GM12878 (cell line): ENCODE results near the gene FAM170B.

ENCODE experiments used
- EP300 ChIP-seq, 2 experiments: fragments of 150-350 bp in 1 of 2; IDR thresholded peaks; 2 replicates each; pipeline ENCODE4 v1.6.1; 2011 to 2012; ENCODE audit warnings: low read depth in 2 of 2, low read length in 2 of 2, borderline replicate concordance in 1 of 2, improper control_type of control experiment in 1 of 2, inconsistent platforms in 1 of 2; ENCODE audit not compliant: control insufficient read depth in 1 of 2
- FOS ChIP-seq: IDR thresholded peaks from 3 replicates; pipeline ENCODE4 v1.6.1; 2011; ENCODE audit warnings: borderline replicate concordance; ENCODE audit not compliant: insufficient read length; ENCODE audit errors: extremely low read depth
- HCFC1 ChIP-seq: fragments of 150-350 bp; IDR thresholded peaks from 2 replicates; pipeline ENCODE4 v1.6.1; 2014; ENCODE audit warnings: low read length
- POLR2AphosphoS5 ChIP-seq: IDR thresholded peaks from 2 replicates; pipeline ENCODE4 v1.6.1; 2011; ENCODE audit warnings: mild to moderate bottlenecking, low read length, inconsistent platforms
- SMC3 ChIP-seq: IDR thresholded peaks from 2 replicates; pipeline ENCODE4 v1.6.1; 2011; ENCODE audit warnings: low read length, improper control_type of control experiment, borderline replicate concordance
- SREBF2 ChIP-seq: IDR thresholded peaks from 2 replicates; pipeline ENCODE4 v1.6.1; 2012; ENCODE audit warnings: mild to moderate bottlenecking, low read length
- YY1 ChIP-seq: IDR thresholded peaks from 2 replicates; pipeline ENCODE4 v1.6.1; 2011; ENCODE audit warnings: low read depth, mild to moderate bottlenecking, low read length

- TF ChIP-seq POLR2AphosphoS5 (no peak), FOS (no peak), EP300 (IDR thresholded peaks at IDR 0.05; ENCODE audit: borderline replicate concordance in 1 of 2, control insufficient read depth in 1 of 2, low read depth in 2 of 2, low read length in 2 of 2) (no peak), HCFC1 (no peak), YY1 (no peak), SMC3 (no peak), SREBF2 (no peak)
These were observed 28.2 kb upstream of the FAM170B start for GRCh38 chr10:49162063-49162462.
